HEK293 (cell line): ENCODE measurements around the gene ARID5A.

Experiments
- CTCF ChIA-PET: fragments of 350-600 bp; formaldehyde crosslinking; extraction: SDS; loops from one replicate; lab custom pipeline; 2021; ENCODE audit warnings: antibody characterized with exemption; lab: Yijun Ruan, JAX
- POLR2A ChIA-PET: fragments of 300-600 bp; formaldehyde crosslinking; extraction: SDS; loops from one replicate; lab custom pipeline; 2020; ENCODE audit warnings: antibody characterized with exemption, inconsistent platforms; lab: Yijun Ruan, JAX
- H3K27ac ChIP-seq: fragments of 200-500 bp; sonication (Bioruptor generic); 2 replicates; pipeline ENCODE4 v1.5.1; 2014; ENCODE audit warnings: low read depth, low read length, control low read depth, inconsistent platforms; ENCODE audit errors: extremely low read depth
- H3K36me3 ChIP-seq, 2 experiments: fragments of 200-500 bp in 1 of 2; sonication (Bioruptor generic) in 1 of 2; 1 replicate in 1 of 2; 2 replicates in 1 of 2; pipeline ENCODE4 v1.5.1; 2014 to 2017; ENCODE audit warnings: inconsistent platforms in 2 of 2, low read length in 2 of 2; ENCODE audit not compliant: control insufficient read depth in 2 of 2, insufficient read depth in 1 of 2
- H3K4me1 ChIP-seq: fragments of 200-500 bp; sonication (Bioruptor generic); 2 replicates; pipeline ENCODE4 v1.5.1; 2014; ENCODE audit warnings: mild to moderate bottlenecking, low read length, inconsistent platforms; ENCODE audit not compliant: control insufficient read depth, insufficient read depth
- H3K4me3 ChIP-seq: 2 replicates; pipeline ENCODE4 v1.5.1; 2011; ENCODE audit warnings: low read depth, mild to moderate bottlenecking, control low read depth, low read length, moderate library complexity
- H3K9me3 ChIP-seq: fragments of 200-500 bp; sonication (Bioruptor generic); 2 replicates; pipeline ENCODE4 v1.5.1; 2014; ENCODE audit warnings: low read depth, low read length, inconsistent platforms; ENCODE audit not compliant: control insufficient read depth, insufficient read depth
- BCL11A ChIP-seq: fragments of 450-650 bp; formaldehyde crosslinking; IDR thresholded peaks from 2 replicates; pipeline ENCODE4 v1.5.1; 2016; ENCODE audit warnings: low read depth, missing biosample characterization, missing genetic modification characterization
- EGR2 ChIP-seq: fragments of 450-650 bp; formaldehyde crosslinking; IDR thresholded peaks from 2 replicates; pipeline ENCODE4 v1.5.1; 2016; ENCODE audit warnings: low read depth, missing biosample characterization, missing genetic modification characterization
- KLF16 ChIP-seq: fragments of 450-650 bp; formaldehyde crosslinking; IDR thresholded peaks from 2 replicates; pipeline ENCODE4 v1.5.1; 2017; ENCODE audit warnings: missing biosample characterization, missing genetic modification characterization
- RBAK ChIP-seq: fragments of 450-650 bp; formaldehyde crosslinking; IDR thresholded peaks from 2 replicates; pipeline ENCODE4 v1.5.1; 2016; ENCODE audit warnings: missing biosample characterization, missing genetic modification characterization
- REST ChIP-seq: fragments of 450-650 bp; formaldehyde crosslinking; IDR thresholded peaks from 2 replicates; pipeline ENCODE4 v1.5.1; 2016; ENCODE audit warnings: missing biosample characterization, missing genetic modification characterization
- ZBTB1 ChIP-seq: fragments of 450-650 bp; formaldehyde crosslinking; IDR thresholded peaks from 2 replicates; pipeline ENCODE4 v1.5.1; 2016; ENCODE audit warnings: missing biosample characterization, missing genetic modification characterization
- ZNF221 ChIP-seq: fragments of 450-650 bp; formaldehyde crosslinking; IDR thresholded peaks from 2 replicates; pipeline ENCODE4 v1.5.1; 2017; ENCODE audit warnings: missing biosample characterization, missing genetic modification characterization, borderline replicate concordance
- ZNF223 ChIP-seq: fragments of 450-650 bp; formaldehyde crosslinking; IDR thresholded peaks from 2 replicates; pipeline ENCODE4 v1.5.1; 2016; ENCODE audit warnings: missing biosample characterization, missing genetic modification characterization
- ZNF311 ChIP-seq: fragments of 450-650 bp; formaldehyde crosslinking; IDR thresholded peaks from 2 replicates; pipeline ENCODE4 v1.5.1; 2017; ENCODE audit warnings: missing biosample characterization, missing genetic modification characterization, borderline replicate concordance
- ZNF366 ChIP-seq: fragments of 450-650 bp; formaldehyde crosslinking; conservative IDR thresholded peaks from 2 replicates; pipeline ENCODE4 v1.5.1; 2016; ENCODE audit warnings: missing biosample characterization, missing genetic modification characterization
- ZNF37A ChIP-seq: fragments of 450-650 bp; IDR thresholded peaks from 2 replicates; pipeline ENCODE4 v1.5.1; 2018; ENCODE audit warnings: missing biosample characterization, missing genetic modification characterization
- ZNF529 ChIP-seq: fragments of 450-650 bp; formaldehyde crosslinking; IDR thresholded peaks from 2 replicates; pipeline ENCODE4 v1.5.1; 2017; ENCODE audit warnings: missing genetic modification characterization, missing biosample characterization; ENCODE audit not compliant: insufficient replicate concordance
- ZNF555 ChIP-seq: fragments of 450-650 bp; formaldehyde crosslinking; conservative IDR thresholded peaks from 2 replicates; pipeline ENCODE4 v1.5.1; 2017; ENCODE audit warnings: missing biosample characterization, mild to moderate bottlenecking, missing genetic modification characterization, inconsistent platforms
- ZNF660 ChIP-seq: fragments of 450-650 bp; IDR thresholded peaks from 2 replicates; pipeline ENCODE4 v1.5.1; 2018; ENCODE audit warnings: missing biosample characterization, mild to moderate bottlenecking, missing genetic modification characterization
- ZNF776 ChIP-seq: fragments of 450-650 bp; formaldehyde crosslinking; IDR thresholded peaks from 2 replicates; pipeline ENCODE4 v1.5.0; 2017; ENCODE audit warnings: missing biosample characterization, missing genetic modification characterization, borderline replicate concordance
- ZNF785 ChIP-seq: fragments of 450-650 bp; formaldehyde crosslinking; IDR thresholded peaks from 2 replicates; pipeline ENCODE4 v1.5.1; 2016; ENCODE audit warnings: missing biosample characterization, missing genetic modification characterization
- ZSCAN16 ChIP-seq: fragments of 450-650 bp; formaldehyde crosslinking; IDR thresholded peaks from 2 replicates; pipeline ENCODE4 v1.5.1; 2016; ENCODE audit warnings: missing biosample characterization, missing genetic modification characterization
- TF ChIP-seq, protein P1 (sequence below): fragments of 450-650 bp; formaldehyde crosslinking; IDR thresholded peaks from 2 replicates; pipeline ENCODE4 v1.5.1; 2016; ENCODE audit warnings: missing biosample characterization, missing genetic modification characterization

ARID5A gene

GRCh38 chr2:96549466-96549785 lies 12.9 kb downstream of the ARID5A start:
- ChIA-PET CTCF (no interaction called here), POLR2A (no interaction called here)
- H3K4me1 ChIP-seq: no peaks in the 10 kb centered on the region
- H3K36me3 ChIP-seq: peaks cover 0 to 47% of the 10 kb centered on the region in 2 experiments; a peak in 1 of 3 replicates
- H3K9me3 ChIP-seq: no peaks in the 10 kb centered on the region
- no peak overlapping the region for H3K4me3 ChIP-seq
- TF ChIP-seq ZNF660 (tag by site-specific recombination) (no peak), ZSCAN16 (no peak), KLF16 (tag by site-specific recombination) (no peak), ZBTB1 (tag by site-specific recombination) (no peak), ZNF311 (tag by site-specific recombination) (no peak), ZNF221 (no peak), ZNF366 (tag by site-specific recombination) (no peak), ZNF37A (no peak), ZNF555 (tag by site-specific recombination) (no peak), RBAK (tag by site-specific recombination) (no peak), EGR2 (tag by site-specific recombination) (no peak), REST (tag by site-specific recombination) (no peak), ZNF223 (no peak), ZNF785 (no peak)
- TF ChIP-seq, protein P1, sequence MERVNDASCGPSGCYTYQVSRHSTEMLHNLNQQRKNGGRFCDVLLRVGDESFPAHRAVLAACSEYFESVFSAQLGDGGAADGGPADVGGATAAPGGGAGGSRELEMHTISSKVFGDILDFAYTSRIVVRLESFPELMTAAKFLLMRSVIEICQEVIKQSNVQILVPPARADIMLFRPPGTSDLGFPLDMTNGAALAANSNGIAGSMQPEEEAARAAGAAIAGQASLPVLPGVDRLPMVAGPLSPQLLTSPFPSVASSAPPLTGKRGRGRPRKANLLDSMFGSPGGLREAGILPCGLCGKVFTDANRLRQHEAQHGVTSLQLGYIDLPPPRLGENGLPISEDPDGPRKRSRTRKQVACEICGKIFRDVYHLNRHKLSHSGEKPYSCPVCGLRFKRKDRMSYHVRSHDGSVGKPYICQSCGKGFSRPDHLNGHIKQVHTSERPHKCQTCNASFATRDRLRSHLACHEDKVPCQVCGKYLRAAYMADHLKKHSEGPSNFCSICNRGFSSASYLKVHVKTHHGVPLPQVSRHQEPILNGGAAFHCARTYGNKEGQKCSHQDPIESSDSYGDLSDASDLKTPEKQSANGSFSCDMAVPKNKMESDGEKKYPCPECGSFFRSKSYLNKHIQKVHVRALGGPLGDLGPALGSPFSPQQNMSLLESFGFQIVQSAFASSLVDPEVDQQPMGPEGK (tag by site-specific recombination): no peak
- H3K27ac ChIP-seq: no peak overlapping the region

GRCh38 chr2:96549967-96550786 lies 13.6 kb downstream of the ARID5A start:
- Histone ChIP-seq H3K27ac (no peak overlapping the region), H3K9me3 (no peaks in the 10 kb centered on the region), H3K4me1 (no peaks in the 10 kb centered on the region), H3K36me3 (peaks cover 0 to 47% of the 10 kb centered on the region in 2 experiments; a peak in 1 of 3 replicates), H3K4me3 (no peak overlapping the region)
- TF ChIP-seq BCL11A (tag by site-specific recombination) (no peak), ZNF776 (tag by site-specific recombination) (no peak), ZNF529 (tag by site-specific recombination) (no peak)
- CTCF ChIA-PET: interaction anchor here (1.5 kb wide), 1 partner anchor 10 kb away, joined by 3 read pairs; no protein-coding TSS in a partner anchor
- POLR2A ChIA-PET: no interaction called here
